ENCODE measurements around the gene ROR1.

GRCh38 chr1:64215576-64215975 lies 441.8 kb downstream of the ROR1 start:
- TF ChIP-seq CTCF (IDR thresholded peaks at IDR 0.05; ENCODE audit: low read depth, low read length) (no peak), MAX (IDR thresholded peaks at IDR 0.05; ENCODE audit: low read depth, low read length) (no peak)
